UCSD-AML1 (cell line): ENCODE measurements around the gene RPAP3.

Experiments
- DNase-seq: peaks from one replicate; lab custom pipeline; 2025; ENCODE audit not compliant: unreplicated experiment; lab: John Stamatoyannopoulos, UW

The RPAP3 gene

GRCh38 chr12:47742253-47742825, 36.5 kb upstream of the RPAP3 start:
- peak; percentile 51 for DNase-seq

- peak; percentile 86 for DNase-seq
Observed at GRCh38 chr12:47741340-47741703, 35.5 kb upstream of the RPAP3 start.

GRCh38 chr12:47740606-47741339, 34.9 kb upstream of the RPAP3 start:
- no peak for DNase-seq

- no peak for DNase-seq
Observed at GRCh38 chr12:47739979-47740378, 34.1 kb upstream of the RPAP3 start.

GRCh38 chr12:47739297-47739696, 33.5 kb upstream of the RPAP3 start:
- DNase-seq = no peak

GRCh38 chr12:47737936-47738594, 32.2 kb upstream of the RPAP3 start:
- DNase-seq = no peak

GRCh38 chr12:47736877-47737676, 31.2 kb upstream of the RPAP3 start:
- no peak for DNase-seq

GRCh38 chr12:47736216-47736615, 30.4 kb upstream of the RPAP3 start:
- no peak for DNase-seq

- no peak for DNase-seq
Observed at GRCh38 chr12:47735649-47736048, 29.8 kb upstream of the RPAP3 start.

- no peak for DNase-seq
Observed at GRCh38 chr12:47734725-47735480, 29.1 kb upstream of the RPAP3 start.

GRCh38 chr12:47733142-47733541, 27.3 kb upstream of the RPAP3 start:
- DNase-seq = no peak

- no peak for DNase-seq
Observed at GRCh38 chr12:47732504-47732903, 26.7 kb upstream of the RPAP3 start.

- no peak for DNase-seq
Observed at GRCh38 chr12:47731723-47732122, 25.9 kb upstream of the RPAP3 start.

GRCh38 chr12:47730341-47730744, 24.5 kb upstream of the RPAP3 start:
- DNase-seq = no peak

- no peak for DNase-seq
Observed at GRCh38 chr12:47729233-47729632, 23.4 kb upstream of the RPAP3 start.

- no peak for DNase-seq
Observed at GRCh38 chr12:47725893-47726292, 20.1 kb upstream of the RPAP3 start.

- no peak for DNase-seq
Observed at GRCh38 chr12:47725091-47725772, 19.4 kb upstream of the RPAP3 start, which contains the start of gene ENDOU. Gene ENDOU, minus strand, starts transcription at chr12:47725490. Its CDS starts 77 bp downstream, at chr12:47725413.

GRCh38 chr12:47722941-47723631, 17.3 kb upstream of the RPAP3 start:
- no peak for DNase-seq

GRCh38 chr12:47722136-47722834, 16.5 kb upstream of the RPAP3 start:
- DNase-seq = no peak
